ENCODE data around the gene TFB1M. TPM values are rescaled to one million over a fixed set of nuclear protein-coding genes. Genes with fewer than 3 reads are reported as not detected.

The TFB1M gene
- total RNA-seq, 4 donors from 2014 or later: 6.7 to 20.3 (median 14.9) TPM

- Histone ChIP-seq H3K36me3 (no peaks in the 10 kb centered on the region), H3K27me3 (no peaks in the 10 kb centered on the region), H3K4me1 (no peaks in the 10 kb centered on the region), H3K9me3 (peaks cover 5% of the 10 kb centered on the region), H3K4me3 (no peak overlapping the region), H3K27ac (no peak overlapping the region)
- DNase-seq (ENCODE audit: low spot score in 2 of 2): no peak
- WGBS: 98% methylated on average over 6 of the region's 6 CpGs
- TF ChIP-seq EP300 (IDR thresholded peaks at IDR 0.05) (no peak), POLR2A (IDR thresholded peaks at IDR 0.05) (no peak), POLR2AphosphoS5 (IDR thresholded peaks at IDR 0.05) (no peak), CTCF (IDR thresholded peaks at IDR 0.05) (no peak)
These were observed 35.7 kb upstream of the TFB1M start for GRCh38 chr6:155349956-155350355.

GRCh38 chr6:155349129-155349528 is 34.8 kb upstream of the TFB1M start:
- no peaks in the 10 kb centered on the region for H3K4me1 ChIP-seq
- H3K27ac ChIP-seq: no peak overlapping the region
- TF ChIP-seq CTCF (IDR thresholded peaks at IDR 0.05) (no peak), POLR2A (IDR thresholded peaks at IDR 0.05) (no peak), EP300 (IDR thresholded peaks at IDR 0.05) (no peak), POLR2AphosphoS5 (IDR thresholded peaks at IDR 0.05) (no peak)
- no peak overlapping the region for H3K4me3 ChIP-seq
- peaks cover 5% of the 10 kb centered on the region for H3K9me3 ChIP-seq
- WGBS: 100% methylated on average over 2 of the region's 2 CpGs
- no peaks in the 10 kb centered on the region for H3K27me3 ChIP-seq
- DNase-seq (ENCODE audit: low spot score in 2 of 2): no peak
- H3K36me3 ChIP-seq: no peaks in the 10 kb centered on the region

- no peaks in the 10 kb centered on the region for H3K9me3 ChIP-seq
- H3K27me3 ChIP-seq: no peaks in the 10 kb centered on the region
- H3K36me3 ChIP-seq: no peaks in the 10 kb centered on the region
- no peaks in the 10 kb centered on the region for H3K4me1 ChIP-seq
- H3K4me3 ChIP-seq: no peak overlapping the region
- WGBS: 72% methylated on average over 1 of the region's 1 CpG
- TF ChIP-seq POLR2AphosphoS5 (IDR thresholded peaks at IDR 0.05) (no peak), CTCF (IDR thresholded peaks at IDR 0.05) (no peak)
- no peak for DNase-seq (ENCODE audit: low spot score in 2 of 2)
- no peak overlapping the region for H3K27ac ChIP-seq
These were observed 33.5 kb upstream of the TFB1M start for GRCh38 chr6:155347800-155348199.

GRCh38 chr6:155346957-155347356 is 32.7 kb upstream of the TFB1M start:
- H3K4me3 ChIP-seq: no peak overlapping the region
- H3K27me3 ChIP-seq: no peaks in the 10 kb centered on the region
- H3K9me3 ChIP-seq: no peaks in the 10 kb centered on the region
- H3K4me1 ChIP-seq: no peaks in the 10 kb centered on the region
- TF ChIP-seq POLR2A (IDR thresholded peaks at IDR 0.05) (no peak), POLR2AphosphoS5 (IDR thresholded peaks at IDR 0.05) (no peak), EP300 (IDR thresholded peaks at IDR 0.05) (no peak), CTCF (IDR thresholded peaks at IDR 0.05) (no peak)
- DNase-seq (ENCODE audit: low spot score in 2 of 2): no peak
- no peak overlapping the region for H3K27ac ChIP-seq
- no peaks in the 10 kb centered on the region for H3K36me3 ChIP-seq

- Histone ChIP-seq H3K36me3 (no peaks in the 10 kb centered on the region), H3K9me3 (no peaks in the 10 kb centered on the region), H3K27ac (no peak overlapping the region), H3K27me3 (no peaks in the 10 kb centered on the region), H3K4me3 (no peak overlapping the region), H3K4me1 (no peaks in the 10 kb centered on the region)
- 94% methylated on average over 2 of the region's 2 CpGs for WGBS
- no peak for DNase-seq (ENCODE audit: low spot score in 2 of 2)
- TF ChIP-seq POLR2A (IDR thresholded peaks at IDR 0.05) (no peak), CTCF (IDR thresholded peaks at IDR 0.05) (no peak), EP300 (IDR thresholded peaks at IDR 0.05) (no peak), POLR2AphosphoS5 (IDR thresholded peaks at IDR 0.05) (no peak)
These were observed 30.2 kb upstream of the TFB1M start for GRCh38 chr6:155344341-155345006.

All from suprapubic skin (tissue), 4 donors.